ENCODE results near the gene CHMP6. TPM values are rescaled to one million over a fixed set of nuclear protein-coding genes. Genes with fewer than 3 reads are reported as not detected.

CHMP6 gene
- total and polyA plus RNA-seq, 7 experiments from 2014 or later = 26.4 to 55.4 (median 46.2) TPM

GRCh38 chr17:81025741-81026129 lies 34.1 kb downstream of the CHMP6 start:
- POLR2A ChIA-PET = interaction anchor here (0.7 kb wide), 1 partner anchor 8 kb away, joined by 3 read pairs; no protein-coding TSS in a partner anchor
- Histone ChIP-seq H3K36me3 (ENCODE audit: control insufficient read depth in 2 of 3, insufficient read depth in 3 of 3, low read length in 3 of 3) (no peaks in the 10 kb centered on the region), H3K9me3 (ENCODE audit: control insufficient read depth in 2 of 3, low read length in 3 of 3) (no peaks in the 10 kb centered on the region)

GRCh38 chr17:81026266-81027036 lies 34.8 kb downstream of the CHMP6 start:
- Histone ChIP-seq H3K36me3 (ENCODE audit: control insufficient read depth in 2 of 3, insufficient read depth in 3 of 3, low read length in 3 of 3) (no peaks in the 10 kb centered on the region), H3K4me3 (ENCODE audit: low read length) (no peak overlapping the region), H3K27ac (ENCODE audit: low read depth, low read length) (no peak overlapping the region), H3K9me3 (ENCODE audit: control insufficient read depth in 2 of 3, low read length in 3 of 3) (no peaks in the 10 kb centered on the region), H3K4me1 (ENCODE audit: control insufficient read depth in 2 of 2, insufficient read depth in 2 of 2, low read length in 2 of 2) (peaks cover 0 to 5% of the 10 kb centered on the region in 2 donors), H3K27me3 (ENCODE audit: control insufficient read depth in 2 of 2, insufficient read depth in 2 of 2, low read length in 2 of 2) (no peaks in the 10 kb centered on the region)
- peaks cover 0 to 17% (median 10%) of the 10 kb centered on the region in 7 donors for H3K4me1 Mint-ChIP-seq
- no peak overlapping the region for H3K4me3 Mint-ChIP-seq
- CTCF ChIA-PET = interaction anchor here (1.2 kb wide), 1 partner anchor 74 kb away, joined by 3 read pairs; no protein-coding TSS in a partner anchor
- H3K27me3 Mint-ChIP-seq = peaks cover 0 to 20% (median 6%) of the 10 kb centered on the region in 5 donors
- intact Hi-C loops (cut with micrococcal nuclease) = no loop called here
- ATAC-seq (no peak), DNase-seq (no peak)
- no peak overlapping the region for H3K27ac Mint-ChIP-seq
- peaks cover 0 to 7% (median 0%) of the 10 kb centered on the region in 11 donors for H3K9me3 Mint-ChIP-seq
- peaks cover 0 to 3% (median 0%) of the 10 kb centered on the region in 5 donors for H3K36me3 Mint-ChIP-seq
- POLR2A ChIA-PET = interaction anchor here (0.7 kb wide), 1 partner anchor 9 kb away, joined by 3 read pairs; no protein-coding TSS in a partner anchor

More at GRCh38 chr17:81025741-81026129, 34.1 kb downstream of the CHMP6 start:
- intact Hi-C loops (cut with micrococcal nuclease) = no loop called here
- Mint-ChIP-seq H3K4me1 (peaks cover 0 to 17% (median 10%) of the 10 kb centered on the region in 7 donors), H3K4me3 (no peak overlapping the region), H3K36me3 (peaks cover 0 to 2% (median 0%) of the 10 kb centered on the region in 5 donors), H3K27ac (no peak overlapping the region), H3K9me3 (peaks cover 0 to 7% (median 0%) of the 10 kb centered on the region in 11 donors), H3K27me3 (peaks cover 0 to 17% (median 6%) of the 10 kb centered on the region in 5 donors)
- Histone ChIP-seq H3K27me3 (ENCODE audit: control insufficient read depth in 2 of 2, insufficient read depth in 2 of 2, low read length in 2 of 2) (no peaks in the 10 kb centered on the region), H3K4me3 (ENCODE audit: low read length) (no peak overlapping the region), H3K4me1 (ENCODE audit: control insufficient read depth in 2 of 2, insufficient read depth in 2 of 2, low read length in 2 of 2) (peaks cover 0 to 5% of the 10 kb centered on the region in 2 donors), H3K27ac (ENCODE audit: low read depth, low read length) (no peak overlapping the region)
- ATAC-seq = no peak
- no peak for DNase-seq
- CTCF ChIA-PET = interaction anchor here (0.6 to 1.2 kb wide), 3 partner anchors 11 to 1110 kb away, joined by 3 read pairs; no protein-coding TSS in a partner anchor

- no peak for ATAC-seq
- POLR2A ChIA-PET = no interaction called here
- H3K9me3 ChIP-seq (ENCODE audit: control insufficient read depth in 2 of 3, low read length in 3 of 3) = no peaks in the 10 kb centered on the region
- no peak overlapping the region for H3K4me3 ChIP-seq (ENCODE audit: low read length)
- Mint-ChIP-seq H3K4me3 (no peak overlapping the region), H3K27me3 (peaks cover 0 to 20% (median 6%) of the 10 kb centered on the region in 5 donors), H3K36me3 (peaks cover 0 to 3% (median 0%) of the 10 kb centered on the region in 5 donors), H3K27ac (no peak overlapping the region), H3K9me3 (peaks cover 0 to 7% (median 0%) of the 10 kb centered on the region in 11 donors), H3K4me1 (peaks cover 0 to 17% (median 10%) of the 10 kb centered on the region in 7 donors)
- no peak for DNase-seq
- peaks cover 0 to 5% of the 10 kb centered on the region in 2 donors for H3K4me1 ChIP-seq (ENCODE audit: control insufficient read depth in 2 of 2, insufficient read depth in 2 of 2, low read length in 2 of 2)
- intact Hi-C loops (cut with micrococcal nuclease) = no loop called here
- H3K27ac ChIP-seq (ENCODE audit: low read depth, low read length) = no peak overlapping the region
- no peaks in the 10 kb centered on the region for H3K36me3 ChIP-seq (ENCODE audit: control insufficient read depth in 2 of 3, insufficient read depth in 3 of 3, low read length in 3 of 3)
- CTCF ChIA-PET = no interaction called here
- H3K27me3 ChIP-seq (ENCODE audit: control insufficient read depth in 2 of 2, insufficient read depth in 2 of 2, low read length in 2 of 2) = no peaks in the 10 kb centered on the region
Measured at GRCh38 chr17:81027038-81027437, 35.4 kb downstream of the CHMP6 start.

GRCh38 chr17:81027591-81028505 lies 36.2 kb downstream of the CHMP6 start:
- Mint-ChIP-seq H3K27me3 (peaks cover 0 to 24% (median 6%) of the 10 kb centered on the region in 5 donors), H3K27ac (no peak overlapping the region), H3K4me1 (peaks cover 0 to 17% (median 9%) of the 10 kb centered on the region in 7 donors), H3K4me3 (no peak overlapping the region), H3K9me3 (peaks cover 0 to 7% (median 0%) of the 10 kb centered on the region in 11 donors), H3K36me3 (peaks cover 0 to 3% (median 0%) of the 10 kb centered on the region in 5 donors)
- ATAC-seq = no peak
- Histone ChIP-seq H3K4me1 (ENCODE audit: control insufficient read depth in 2 of 2, insufficient read depth in 2 of 2, low read length in 2 of 2) (peaks cover 0 to 5% of the 10 kb centered on the region in 2 donors), H3K36me3 (ENCODE audit: control insufficient read depth in 2 of 3, insufficient read depth in 3 of 3, low read length in 3 of 3) (no peaks in the 10 kb centered on the region), H3K27ac (ENCODE audit: low read depth, low read length) (no peak overlapping the region), H3K27me3 (ENCODE audit: control insufficient read depth in 2 of 2, insufficient read depth in 2 of 2, low read length in 2 of 2) (no peaks in the 10 kb centered on the region), H3K4me3 (ENCODE audit: low read length) (no peak overlapping the region), H3K9me3 (ENCODE audit: control insufficient read depth in 2 of 3, low read length in 3 of 3) (no peaks in the 10 kb centered on the region)
- intact Hi-C loops (cut with micrococcal nuclease) = no loop called here
- ChIA-PET CTCF (no interaction called here), POLR2A (no interaction called here)
- no peak for DNase-seq

- Mint-ChIP-seq H3K9me3 (peaks cover 0 to 7% (median 0%) of the 10 kb centered on the region in 11 donors), H3K36me3 (peaks cover 0 to 3% (median 0%) of the 10 kb centered on the region in 5 donors), H3K4me1 (peaks cover 0 to 19% (median 10%) of the 10 kb centered on the region in 7 donors), H3K4me3 (no peak overlapping the region), H3K27me3 (peaks cover 0 to 31% (median 6%) of the 10 kb centered on the region in 5 donors), H3K27ac (no peak overlapping the region)
- H3K36me3 ChIP-seq (ENCODE audit: control insufficient read depth in 2 of 3, insufficient read depth in 3 of 3, low read length in 3 of 3) = no peaks in the 10 kb centered on the region
- ATAC-seq = no peak
- CTCF ChIA-PET = no interaction called here
- H3K27ac ChIP-seq (ENCODE audit: low read depth, low read length) = no peak overlapping the region
- no peak for DNase-seq
- POLR2A ChIA-PET = no interaction called here
- no peak overlapping the region for H3K4me3 ChIP-seq (ENCODE audit: low read length)
- intact Hi-C loops (cut with micrococcal nuclease) = no loop called here
- no peaks in the 10 kb centered on the region for H3K9me3 ChIP-seq (ENCODE audit: control insufficient read depth in 2 of 3, low read length in 3 of 3)
- H3K4me1 ChIP-seq (ENCODE audit: control insufficient read depth in 2 of 2, insufficient read depth in 2 of 2, low read length in 2 of 2) = peaks cover 0 to 2% of the 10 kb centered on the region in 2 donors
- H3K27me3 ChIP-seq (ENCODE audit: control insufficient read depth in 2 of 2, insufficient read depth in 2 of 2, low read length in 2 of 2) = no peaks in the 10 kb centered on the region
Measured at GRCh38 chr17:81028506-81028858, 36.8 kb downstream of the CHMP6 start.

- H3K4me3 Mint-ChIP-seq = no peak overlapping the region
- H3K36me3 Mint-ChIP-seq = peaks cover 0 to 3% (median 0%) of the 10 kb centered on the region in 5 donors
- peaks cover 5 to 21% (median 14%) of the 10 kb centered on the region in 7 donors for H3K4me1 Mint-ChIP-seq
- Histone ChIP-seq H3K4me1 (ENCODE audit: control insufficient read depth in 2 of 2, insufficient read depth in 2 of 2, low read length in 2 of 2) (peaks cover 0 to 9% of the 10 kb centered on the region in 2 donors), H3K9me3 (ENCODE audit: control insufficient read depth in 2 of 3, low read length in 3 of 3) (no peaks in the 10 kb centered on the region), H3K27ac (ENCODE audit: low read depth, low read length) (no peak overlapping the region), H3K4me3 (ENCODE audit: low read length) (no peak overlapping the region), H3K27me3 (ENCODE audit: control insufficient read depth in 2 of 2, insufficient read depth in 2 of 2, low read length in 2 of 2) (no peaks in the 10 kb centered on the region), H3K36me3 (ENCODE audit: control insufficient read depth in 2 of 3, insufficient read depth in 3 of 3, low read length in 3 of 3) (no peaks in the 10 kb centered on the region)
- CTCF ChIA-PET = no interaction called here
- peaks cover 0 to 38% (median 6%) of the 10 kb centered on the region in 5 donors for H3K27me3 Mint-ChIP-seq
- DNase-seq (no peak), ATAC-seq (no peak)
- peaks cover 0 to 7% (median 0%) of the 10 kb centered on the region in 11 donors for H3K9me3 Mint-ChIP-seq
- H3K27ac Mint-ChIP-seq = no peak overlapping the region
- intact Hi-C loops (cut with micrococcal nuclease) = loop anchor here in 1 of 2 donors (10.0 kb wide), 2 partner anchors 455 to 575 kb away; no protein-coding TSS in a partner anchor
- POLR2A ChIA-PET = interaction anchor here (0.6 to 1.1 kb wide), 2 partner anchors 9 to 12 kb away, joined by 3 to 5 read pairs; no protein-coding TSS in a partner anchor
Measured at GRCh38 chr17:81029859-81030258, 38.2 kb downstream of the CHMP6 start.

All from naive thymus-derived CD4-positive, alpha-beta T cell (primary cell).